Ishikawa (cell line): ENCODE results near the gene TMEM266.

ENCODE experiments used
- CEBPB ChIP-seq: IDR thresholded peaks from 2 replicates; pipeline ENCODE4 v1.6.1; 2012
- CREB1 ChIP-seq: IDR thresholded peaks from 2 replicates; pipeline ENCODE4 v1.6.1; 2012; ENCODE audit warnings: low read depth
- EGR1 ChIP-seq: IDR thresholded peaks from 2 replicates; pipeline ENCODE4 v1.6.1; 2012
- EP300 ChIP-seq: IDR thresholded peaks from 2 replicates; pipeline ENCODE4 v1.6.1; 2012; ENCODE audit warnings: borderline replicate concordance
- FOXM1 ChIP-seq: IDR thresholded peaks from 2 replicates; pipeline ENCODE4 v1.6.1; 2012; ENCODE audit warnings: low read depth, borderline replicate concordance
- MAX ChIP-seq: IDR thresholded peaks from 2 replicates; pipeline ENCODE4 v1.6.1; 2012
- NFIC ChIP-seq: IDR thresholded peaks from 2 replicates; pipeline ENCODE4 v1.6.1; 2012
- RAD21 ChIP-seq: IDR thresholded peaks from 2 replicates; pipeline ENCODE4 v1.6.1; 2012; ENCODE audit warnings: low read depth
- REST ChIP-seq: IDR thresholded peaks from 2 replicates; pipeline ENCODE4 v1.6.1; 2012; ENCODE audit warnings: low read depth, mild to moderate bottlenecking
- TAF1 ChIP-seq: IDR thresholded peaks from 2 replicates; pipeline ENCODE4 v1.6.1; 2012; ENCODE audit warnings: low read depth, mild to moderate bottlenecking
- TCF12 ChIP-seq: IDR thresholded peaks from 2 replicates; pipeline ENCODE4 v1.6.1; 2012; ENCODE audit warnings: low read depth
- TEAD4 ChIP-seq: IDR thresholded peaks from 2 replicates; pipeline ENCODE4 v1.6.1; 2012
- USF1 ChIP-seq: IDR thresholded peaks from 2 replicates; pipeline ENCODE4 v1.6.1; 2012
- YY1 ChIP-seq: IDR thresholded peaks from 2 replicates; pipeline ENCODE4 v1.6.1; 2012; ENCODE audit warnings: low read depth
- ZBTB7A ChIP-seq: IDR thresholded peaks from 2 replicates; pipeline ENCODE4 v1.6.1; 2012; ENCODE audit warnings: low read depth

The TMEM266 gene

GRCh38 chr15:76158226-76158625, 98.4 kb downstream of the TMEM266 start:
- TF ChIP-seq RAD21 (no peak), TCF12 (no peak), TAF1 (no peak), YY1 (no peak), CREB1 (no peak), MAX (no peak), NFIC (no peak)

GRCh38 chr15:76158815-76159214, 99.0 kb downstream of the TMEM266 start:
- TF ChIP-seq TCF12 (no peak), RAD21 (no peak), REST (no peak), TAF1 (no peak), USF1 (no peak), ZBTB7A (no peak), EGR1 (no peak), NFIC (no peak), FOXM1 (no peak), YY1 (no peak)

- TF ChIP-seq EP300: no peak
- TF ChIP-seq ZBTB7A: no peak
- TF ChIP-seq NFIC: no peak
- TF ChIP-seq EGR1: no peak
- no peak for TF ChIP-seq YY1
- TF ChIP-seq CEBPB: no peak
- no peak for TF ChIP-seq TAF1
- no peak for TF ChIP-seq CREB1
- no peak for TF ChIP-seq FOXM1
- TF ChIP-seq REST: no peak
- TF ChIP-seq MAX: no peak
Measured at GRCh38 chr15:76159282-76159681, 99.5 kb downstream of the TMEM266 start.

- no peak for TF ChIP-seq TCF12
- TF ChIP-seq YY1: no peak
Measured at GRCh38 chr15:76160426-76161152, 100.8 kb downstream of the TMEM266 start.

GRCh38 chr15:76161153-76162035, 101.6 kb downstream of the TMEM266 start:
- TF ChIP-seq MAX: no peak
- no peak for TF ChIP-seq EP300
- TF ChIP-seq TEAD4: no peak
- TF ChIP-seq REST: no peak
- TF ChIP-seq TAF1: no peak
- TF ChIP-seq NFIC: no peak
- TF ChIP-seq RAD21: no peak
- no peak for TF ChIP-seq YY1
- TF ChIP-seq CREB1: no peak
- TF ChIP-seq CEBPB: no peak
- TF ChIP-seq EGR1: no peak
- TF ChIP-seq USF1: no peak
- TF ChIP-seq TCF12: no peak
- TF ChIP-seq FOXM1: no peak
- TF ChIP-seq ZBTB7A: no peak
